ENCODE measurements around the gene SNPH.

Gene SNPH

GRCh38 chr20:1274485-1275311 is 8.6 kb downstream of the SNPH start:
- no peak overlapping the region for H3K27ac ChIP-seq
- TF ChIP-seq CTCF (IDR thresholded peaks at IDR 0.05) = no peak
- no peak for TF ChIP-seq ZFX (IDR thresholded peaks at IDR 0.05; ENCODE audit: borderline replicate concordance)

- TF ChIP-seq ZFX (IDR thresholded peaks at IDR 0.05; ENCODE audit: borderline replicate concordance) (no peak), CTCF (IDR thresholded peaks at IDR 0.05) (no peak)
- no peak overlapping the region for H3K27ac ChIP-seq
Measured at GRCh38 chr20:1275919-1276318, 9.8 kb downstream of the SNPH start.

GRCh38 chr20:1277529-1278322 is 11.6 kb downstream of the SNPH start:
- TF ChIP-seq CTCF (IDR thresholded peaks at IDR 0.05) = no peak
- no peak for TF ChIP-seq ZFX (IDR thresholded peaks at IDR 0.05; ENCODE audit: borderline replicate concordance)
- H3K27ac ChIP-seq = no peak overlapping the region

- no peak for TF ChIP-seq ZFX (IDR thresholded peaks at IDR 0.05; ENCODE audit: borderline replicate concordance)
- no peak for TF ChIP-seq CTCF (IDR thresholded peaks at IDR 0.05)
- no peak overlapping the region for H3K27ac ChIP-seq
Measured at GRCh38 chr20:1278993-1279392, 12.9 kb downstream of the SNPH start.

- H3K27ac ChIP-seq = no peak overlapping the region
- TF ChIP-seq ZFX (IDR thresholded peaks at IDR 0.05; ENCODE audit: borderline replicate concordance) = no peak
- TF ChIP-seq CTCF (IDR thresholded peaks at IDR 0.05) = no peak
Measured at GRCh38 chr20:1280195-1281102, 14.4 kb downstream of the SNPH start.

GRCh38 chr20:1281279-1282057 is 15.4 kb downstream of the SNPH start:
- TF ChIP-seq ZFX (IDR thresholded peaks at IDR 0.05; ENCODE audit: borderline replicate concordance) (no peak), CTCF (IDR thresholded peaks at IDR 0.05) (no peak)
- H3K27ac ChIP-seq = no peak overlapping the region
